SK-N-SH (cell line): Measurements from ENCODE around the gene FERMT2.

Source experiments
- CTCF ChIP-seq: fragments of 200-600 bp; sonication (generic); IDR thresholded peaks from 2 replicates; pipeline ENCODE4 v1.6.1; 2017; ENCODE audit warnings: antibody characterized with exemption, mild to moderate bottlenecking, moderate library complexity
- EP300 ChIP-seq, 2 experiments: IDR thresholded peaks; 2 replicates each; pipeline versions ENCODE4 v1.4.0 to v1.6.1; 2012; ENCODE audit warnings: borderline replicate concordance in 1 of 2, low read depth in 1 of 2, low read length in 1 of 2
- FOSL2 ChIP-seq: IDR thresholded peaks from 2 replicates; pipeline ENCODE4 v1.4.0; 2012; ENCODE audit warnings: low read depth, mild to moderate bottlenecking, moderate library complexity, borderline replicate concordance
- GATA2 ChIP-seq: sonication (generic); formaldehyde crosslinking; IDR thresholded peaks from 2 replicates; pipeline ENCODE4 v1.5.0; 2020; ENCODE audit warnings: mild to moderate bottlenecking, missing genetic modification reagents
- IRF3 ChIP-seq: fragments of 150-350 bp; IDR thresholded peaks from 2 replicates; pipeline ENCODE4 v1.6.1; 2016; ENCODE audit warnings: mild to moderate bottlenecking, low read depth, low read length
- JUND ChIP-seq: IDR thresholded peaks from 2 replicates; pipeline ENCODE4 v1.4.0; 2012
- MEF2A ChIP-seq: IDR thresholded peaks from 2 replicates; pipeline ENCODE4 v1.4.0; 2012; ENCODE audit warnings: low read depth, borderline replicate concordance
- NFIC ChIP-seq: IDR thresholded peaks from 2 replicates; pipeline ENCODE4 v1.4.0; 2012; ENCODE audit warnings: borderline replicate concordance
- POLR2AphosphoS5 ChIP-seq: IDR thresholded peaks from 2 replicates; pipeline ENCODE4 v1.6.1; 2012; ENCODE audit warnings: low read depth, low read length
- RFX5 ChIP-seq: IDR thresholded peaks from 2 replicates; pipeline ENCODE4 v1.6.1; 2012; ENCODE audit warnings: mild to moderate bottlenecking, improper control_type of control experiment, low read length
- SMC3 ChIP-seq: IDR thresholded peaks from 2 replicates; pipeline ENCODE4 v1.6.1; 2012; ENCODE audit warnings: low read depth, low read length, improper control_type of control experiment
- ZBTB33 ChIP-seq: IDR thresholded peaks from 2 replicates; pipeline ENCODE4 v1.4.0; 2012; ENCODE audit warnings: low read depth, borderline replicate concordance

- TF ChIP-seq SMC3 (no peak), CTCF (no peak), RFX5 (no peak), EP300 (IDR thresholded peaks at IDR 0.05; ENCODE audit: borderline replicate concordance in 1 of 2, low read depth in 1 of 2, low read length in 1 of 2) (no peak), NFIC (no peak), IRF3 (no peak), JUND (no peak), POLR2AphosphoS5 (no peak), FOSL2 (no peak), GATA2 (CRISPR knock-in tag) (no peak), MEF2A (no peak), ZBTB33 (no peak)
Observed at GRCh38 chr14:52874389-52874788, 76.5 kb downstream of the FERMT2 start.
